HG03469 (cell line): Measurements from ENCODE around the gene TUBGCP5.

Source experiments
- ATAC-seq: cut with Tn5 transposase; IDR thresholded peaks from one replicate; pipeline ENCODE4 v1.9.1; 2021; ENCODE audit warnings: mild to moderate bottlenecking, moderate library complexity, moderate number of reproducible peaks; ENCODE audit not compliant: unreplicated experiment

TUBGCP5 gene

DNA sequence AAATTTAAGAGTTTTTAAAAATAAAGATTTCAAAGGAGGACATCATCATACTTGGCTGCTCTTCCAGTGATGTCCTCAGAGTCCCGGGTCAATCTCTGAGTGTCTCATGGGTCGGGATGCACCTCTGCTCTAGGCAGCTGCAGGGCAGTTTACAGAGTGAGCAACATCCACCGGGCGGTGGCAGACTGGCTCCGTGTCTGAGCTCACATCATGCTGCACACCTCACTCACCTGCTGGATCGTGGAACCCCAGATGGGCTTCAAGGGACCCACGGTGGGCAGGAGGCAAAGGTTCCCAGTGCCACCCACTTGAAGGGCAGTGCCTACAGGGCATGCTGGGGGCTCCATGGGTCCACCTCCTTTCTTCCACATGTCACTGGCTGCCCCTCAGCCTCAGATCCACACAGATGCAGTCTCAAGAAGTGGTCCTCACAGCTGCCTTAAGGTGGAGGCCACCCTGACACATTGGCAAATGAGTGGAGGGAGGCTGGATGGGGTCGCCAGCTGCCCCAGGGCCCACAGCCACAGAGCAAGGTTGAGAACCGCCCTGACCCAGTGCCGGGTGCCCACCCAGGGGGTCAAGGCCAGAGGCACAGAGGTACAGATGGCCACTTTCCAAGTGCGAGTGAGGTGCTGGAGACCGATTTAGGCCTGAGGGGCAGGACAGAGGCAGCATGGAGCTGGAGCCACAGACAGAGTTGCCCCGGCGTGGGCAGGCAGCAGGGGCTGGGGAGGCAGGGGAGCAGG is 84.4 kb downstream of the TUBGCP5 start:
- ATAC-seq, result no peak

DNA sequence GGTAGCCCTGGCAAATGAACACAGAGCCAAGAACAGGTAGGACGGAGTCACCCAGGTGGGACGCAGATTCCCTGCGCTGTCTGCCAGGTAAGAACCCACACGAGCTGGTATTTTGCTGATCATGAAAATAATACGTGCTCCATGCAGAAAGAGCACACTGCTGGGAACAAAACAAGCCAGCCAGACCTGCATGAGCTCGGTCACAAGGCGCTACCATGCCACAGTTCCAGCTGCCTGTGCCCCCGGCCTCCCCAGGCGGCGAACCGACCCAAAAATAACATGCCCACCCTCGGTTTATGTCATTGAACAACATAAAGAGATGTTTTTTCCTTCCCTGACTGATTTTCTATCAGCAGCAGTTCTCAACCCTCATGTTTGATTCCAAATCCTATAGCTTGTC is 85.0 kb downstream of the TUBGCP5 start:
- no peak for ATAC-seq

DNA sequence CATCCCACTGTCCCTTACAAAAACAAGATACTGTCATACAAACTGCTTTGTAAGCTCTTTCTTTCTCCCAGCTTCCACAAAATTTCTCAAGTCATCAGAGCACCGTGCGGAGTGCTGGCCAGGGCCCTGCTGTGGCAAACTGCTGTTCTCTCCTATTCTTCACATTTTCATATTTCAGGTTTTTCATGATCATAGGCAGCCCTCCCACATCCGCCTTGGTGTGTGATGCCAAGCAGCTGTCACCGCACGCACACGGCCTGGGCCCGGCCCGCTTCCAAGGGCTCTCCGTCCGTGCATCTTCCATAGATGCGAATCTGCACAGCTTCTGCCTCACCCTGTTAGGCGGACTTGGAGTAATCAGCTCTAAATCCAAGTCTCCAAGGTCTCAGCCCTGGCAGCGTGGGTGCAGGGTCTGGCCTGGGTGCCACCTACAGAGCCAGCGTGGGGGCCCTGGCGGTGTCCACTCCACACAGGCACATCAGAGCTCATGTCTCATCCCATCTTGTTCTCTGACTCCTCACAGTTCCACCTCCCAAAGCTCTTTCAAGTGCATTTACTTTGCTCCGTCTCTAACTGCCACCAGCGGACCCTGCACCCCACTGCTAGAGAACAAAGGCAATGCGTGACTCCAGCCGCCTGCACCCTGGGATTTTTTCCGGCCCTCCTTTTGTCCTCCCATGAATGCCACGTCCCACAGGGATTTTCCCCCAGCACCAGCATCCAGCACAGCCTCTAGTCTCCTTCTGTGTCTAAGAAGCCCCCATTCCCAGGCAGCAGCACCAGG is 86.4 kb downstream of the TUBGCP5 start:
- no peak for ATAC-seq

DNA sequence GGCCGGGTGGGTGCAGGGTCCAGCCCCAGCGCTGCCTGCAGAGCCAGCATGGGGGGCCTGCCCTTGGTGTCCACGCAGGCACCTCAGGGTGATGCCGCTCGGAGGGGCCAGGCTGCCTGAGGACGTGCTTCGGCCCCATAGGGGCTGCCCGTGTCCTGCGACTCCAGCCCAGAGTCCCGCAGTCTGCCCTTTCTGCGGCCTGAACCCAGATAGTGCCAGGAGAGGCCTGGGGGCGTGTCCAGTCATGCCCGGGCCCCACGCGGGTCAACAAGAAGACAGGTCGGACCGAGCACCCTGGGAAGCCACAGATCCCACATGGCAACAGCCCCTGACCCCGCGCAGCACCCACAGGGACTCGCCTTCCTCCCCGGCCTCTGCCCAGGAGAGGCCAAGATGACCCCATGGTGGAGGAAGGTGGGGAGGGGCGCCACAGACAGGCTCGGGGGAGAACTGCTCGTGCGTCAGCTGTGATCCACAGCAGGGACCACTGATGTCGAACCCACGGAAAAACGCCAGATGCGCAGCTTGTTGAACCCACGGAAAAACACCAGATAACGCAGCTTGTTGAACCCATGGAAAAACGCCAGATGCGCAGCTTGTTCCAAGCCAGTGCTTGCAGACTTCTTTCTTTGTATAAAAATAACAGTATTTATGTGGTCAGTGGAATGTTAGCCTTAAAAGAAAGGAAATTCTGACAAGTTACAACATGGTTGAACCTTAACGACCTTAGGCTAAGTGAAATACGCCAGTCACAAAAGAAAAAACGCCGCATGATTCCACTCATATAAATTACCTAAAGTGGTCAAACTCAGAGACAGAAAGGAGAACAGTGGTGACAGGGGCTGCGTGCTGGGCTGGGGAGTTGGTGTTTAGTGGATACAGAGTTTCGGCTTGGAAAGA is 87.7 kb downstream of the TUBGCP5 start:
- ATAC-seq, result no peak

DNA sequence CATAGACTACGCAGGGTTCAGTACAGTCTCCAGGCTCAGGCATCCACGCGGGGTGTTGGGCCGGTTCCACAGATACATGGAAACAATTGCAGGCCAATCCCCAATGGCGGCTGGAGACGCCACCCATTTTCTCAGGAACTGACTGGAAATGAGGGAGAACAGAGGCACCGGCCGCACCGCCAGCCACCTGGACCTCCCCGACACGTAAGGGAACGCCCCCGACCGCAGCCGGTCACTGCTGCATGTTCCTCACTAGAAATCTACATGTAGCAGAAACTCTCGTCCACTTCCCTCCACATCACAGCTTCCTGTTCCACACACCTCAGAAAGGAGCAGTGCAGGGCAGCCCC is 88.4 kb downstream of the TUBGCP5 start:
- ATAC-seq, result no peak

DNA sequence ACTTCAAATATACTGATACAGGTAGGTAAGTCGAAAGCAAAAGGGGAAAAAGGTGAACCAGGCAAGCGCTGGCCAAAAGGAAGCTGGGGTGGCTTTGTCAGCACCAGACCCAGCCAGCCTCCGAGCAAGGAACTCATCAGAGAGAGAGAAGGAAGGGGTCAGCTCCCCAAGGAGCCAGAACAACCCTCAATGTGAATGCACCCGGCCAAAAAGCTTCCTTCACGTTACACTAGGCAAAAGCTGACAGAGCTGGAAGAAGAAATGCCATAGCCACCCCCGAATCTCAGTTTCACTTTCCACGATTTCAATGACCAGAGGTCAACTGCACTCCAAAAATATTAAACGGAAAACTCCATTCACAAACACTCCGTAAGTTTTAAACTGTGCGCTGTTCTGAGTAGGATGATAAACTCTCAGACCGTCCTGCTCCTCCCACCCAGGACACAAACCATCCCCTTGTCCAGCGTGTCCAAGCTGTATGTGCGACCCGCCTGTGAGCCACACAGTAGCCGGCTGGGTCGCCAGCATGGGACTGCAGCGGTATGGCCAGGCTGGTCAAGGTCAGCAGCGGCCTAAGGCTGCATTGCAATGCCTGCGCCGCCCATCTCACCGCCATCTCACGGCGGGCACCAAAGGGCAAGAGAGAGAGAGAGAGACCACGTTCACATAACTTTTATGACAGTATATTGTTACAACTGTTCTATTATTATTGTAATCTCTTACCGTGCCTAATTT is 88.9 kb downstream of the TUBGCP5 start:
- ATAC-seq, result no peak
